ENCODE measurements around the gene KDM5A.

- TF ChIP-seq SUZ12 (IDR thresholded peaks at IDR 0.05; ENCODE audit: extremely low read depth, insufficient read depth, insufficient read length) (no peak), ZNF274 (IDR thresholded peaks at IDR 0.05; ENCODE audit: low read depth, low read length) (no peak), YY1 (IDR thresholded peaks at IDR 0.05; ENCODE audit: insufficient read depth, insufficient read length) (no peak)
Observed at GRCh38 chr12:238736-239398, 150.3 kb downstream of the KDM5A start.

All from NT2/D1 (cell line).